ENCODE measurements around the gene HDAC4. TPM values are rescaled to one million over a fixed set of nuclear protein-coding genes. Genes with fewer than 3 reads are reported as not detected.

The HDAC4 gene
- total and polyA plus RNA-seq, 2 experiments from 2014 or later, result 8.1 to 41.8 TPM

DNA sequence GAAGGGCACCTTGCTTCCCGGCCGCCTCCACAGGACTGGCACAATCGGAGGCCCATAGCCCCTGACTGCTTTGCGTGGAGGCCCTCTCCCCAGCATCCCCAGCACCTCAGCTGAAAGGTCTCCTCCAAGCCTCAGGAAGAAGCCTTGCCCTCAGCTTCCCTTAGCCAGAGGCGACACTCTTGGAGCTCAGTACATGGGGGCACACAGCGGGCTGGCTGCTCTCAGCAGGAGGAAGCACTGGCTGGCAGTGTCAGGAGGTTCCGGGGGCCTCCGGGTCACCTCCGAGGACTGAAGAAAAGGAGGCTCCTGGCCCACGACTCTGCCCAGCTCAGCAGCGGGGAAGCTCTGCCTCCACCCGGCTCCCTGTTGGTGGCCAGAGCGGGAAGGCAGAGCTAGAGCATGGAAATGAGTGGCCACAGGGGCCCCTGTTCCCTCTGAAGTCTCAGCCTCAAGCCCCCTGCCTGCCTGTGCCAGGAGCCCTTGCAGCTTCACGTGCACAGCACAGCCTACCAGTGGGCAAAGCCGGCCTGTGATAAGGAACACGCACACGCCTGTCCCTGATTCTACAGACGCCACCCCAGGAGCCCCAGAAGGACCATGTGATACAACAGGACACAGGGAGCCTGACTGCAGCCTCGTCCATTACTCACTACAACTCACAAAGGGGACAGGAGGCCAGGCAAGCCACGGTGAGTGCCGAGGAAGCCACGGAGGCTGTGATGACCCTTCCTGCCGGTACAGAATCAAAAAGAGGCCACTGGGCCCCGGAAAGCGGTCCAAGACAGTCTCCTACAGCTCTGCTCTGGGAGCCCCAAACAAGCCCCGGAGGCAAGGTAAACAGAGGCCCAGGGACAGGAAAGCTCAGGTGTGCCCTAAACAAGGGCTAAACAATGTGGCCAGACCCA lies 15.5 kb downstream of the HDAC4 start:
- H3K27me3 Mint-ChIP-seq (ENCODE audit: insufficient read depth, low read depth, poor library complexity), result peaks cover 7% of the 10 kb centered on the region

More for the DNA sequence above, 15.5 kb downstream of the HDAC4 start:
- no peak overlapping the region for H2AFZ ChIP-seq
- H3K27ac ChIP-seq (ENCODE audit: low read depth), result no peak overlapping the region
- no peak overlapping the region for H3K4me3 Mint-ChIP-seq
- no peaks in the 10 kb centered on the region; the same call in 2 of the 3 replicates for H3K9me3 Mint-ChIP-seq
- H3K4me1 Mint-ChIP-seq, result peaks cover 44% of the 10 kb centered on the region
- DNase-seq (ENCODE audit: low spot score), result no peak
- TF ChIP-seq EZH2 (IDR thresholded peaks at IDR 0.05; ENCODE audit: low read depth, unreplicated experiment) (no peak), STAT1 (IDR thresholded peaks at IDR 0.05; ENCODE audit: unreplicated experiment) (no peak), POLR2AphosphoS5 (IDR thresholded peaks at IDR 0.05; ENCODE audit: low read depth) (no peak), NANOG (IDR thresholded peaks at IDR 0.05; ENCODE audit: borderline replicate concordance) (no peak), EZH2phosphoT487 (IDR thresholded peaks at IDR 0.05; ENCODE audit: unreplicated experiment) (no peak), REST (IDR thresholded peaks at IDR 0.05; ENCODE audit: unreplicated experiment) (no peak), ZNF114 (CRISPR knock-in tag; IDR thresholded peaks at IDR 0.05) (no peak), ETS1 (IDR thresholded peaks at IDR 0.05) (no peak), JUNB (IDR thresholded peaks at IDR 0.05; ENCODE audit: unreplicated experiment) (no peak), CREB1 (CRISPR knock-in tag; IDR thresholded peaks at IDR 0.05; ENCODE audit: low read depth) (no peak), ZNF331 (CRISPR knock-in tag; IDR thresholded peaks at IDR 0.05; ENCODE audit: low read depth) (no peak)
- TF ChIP-seq, protein P1, sequence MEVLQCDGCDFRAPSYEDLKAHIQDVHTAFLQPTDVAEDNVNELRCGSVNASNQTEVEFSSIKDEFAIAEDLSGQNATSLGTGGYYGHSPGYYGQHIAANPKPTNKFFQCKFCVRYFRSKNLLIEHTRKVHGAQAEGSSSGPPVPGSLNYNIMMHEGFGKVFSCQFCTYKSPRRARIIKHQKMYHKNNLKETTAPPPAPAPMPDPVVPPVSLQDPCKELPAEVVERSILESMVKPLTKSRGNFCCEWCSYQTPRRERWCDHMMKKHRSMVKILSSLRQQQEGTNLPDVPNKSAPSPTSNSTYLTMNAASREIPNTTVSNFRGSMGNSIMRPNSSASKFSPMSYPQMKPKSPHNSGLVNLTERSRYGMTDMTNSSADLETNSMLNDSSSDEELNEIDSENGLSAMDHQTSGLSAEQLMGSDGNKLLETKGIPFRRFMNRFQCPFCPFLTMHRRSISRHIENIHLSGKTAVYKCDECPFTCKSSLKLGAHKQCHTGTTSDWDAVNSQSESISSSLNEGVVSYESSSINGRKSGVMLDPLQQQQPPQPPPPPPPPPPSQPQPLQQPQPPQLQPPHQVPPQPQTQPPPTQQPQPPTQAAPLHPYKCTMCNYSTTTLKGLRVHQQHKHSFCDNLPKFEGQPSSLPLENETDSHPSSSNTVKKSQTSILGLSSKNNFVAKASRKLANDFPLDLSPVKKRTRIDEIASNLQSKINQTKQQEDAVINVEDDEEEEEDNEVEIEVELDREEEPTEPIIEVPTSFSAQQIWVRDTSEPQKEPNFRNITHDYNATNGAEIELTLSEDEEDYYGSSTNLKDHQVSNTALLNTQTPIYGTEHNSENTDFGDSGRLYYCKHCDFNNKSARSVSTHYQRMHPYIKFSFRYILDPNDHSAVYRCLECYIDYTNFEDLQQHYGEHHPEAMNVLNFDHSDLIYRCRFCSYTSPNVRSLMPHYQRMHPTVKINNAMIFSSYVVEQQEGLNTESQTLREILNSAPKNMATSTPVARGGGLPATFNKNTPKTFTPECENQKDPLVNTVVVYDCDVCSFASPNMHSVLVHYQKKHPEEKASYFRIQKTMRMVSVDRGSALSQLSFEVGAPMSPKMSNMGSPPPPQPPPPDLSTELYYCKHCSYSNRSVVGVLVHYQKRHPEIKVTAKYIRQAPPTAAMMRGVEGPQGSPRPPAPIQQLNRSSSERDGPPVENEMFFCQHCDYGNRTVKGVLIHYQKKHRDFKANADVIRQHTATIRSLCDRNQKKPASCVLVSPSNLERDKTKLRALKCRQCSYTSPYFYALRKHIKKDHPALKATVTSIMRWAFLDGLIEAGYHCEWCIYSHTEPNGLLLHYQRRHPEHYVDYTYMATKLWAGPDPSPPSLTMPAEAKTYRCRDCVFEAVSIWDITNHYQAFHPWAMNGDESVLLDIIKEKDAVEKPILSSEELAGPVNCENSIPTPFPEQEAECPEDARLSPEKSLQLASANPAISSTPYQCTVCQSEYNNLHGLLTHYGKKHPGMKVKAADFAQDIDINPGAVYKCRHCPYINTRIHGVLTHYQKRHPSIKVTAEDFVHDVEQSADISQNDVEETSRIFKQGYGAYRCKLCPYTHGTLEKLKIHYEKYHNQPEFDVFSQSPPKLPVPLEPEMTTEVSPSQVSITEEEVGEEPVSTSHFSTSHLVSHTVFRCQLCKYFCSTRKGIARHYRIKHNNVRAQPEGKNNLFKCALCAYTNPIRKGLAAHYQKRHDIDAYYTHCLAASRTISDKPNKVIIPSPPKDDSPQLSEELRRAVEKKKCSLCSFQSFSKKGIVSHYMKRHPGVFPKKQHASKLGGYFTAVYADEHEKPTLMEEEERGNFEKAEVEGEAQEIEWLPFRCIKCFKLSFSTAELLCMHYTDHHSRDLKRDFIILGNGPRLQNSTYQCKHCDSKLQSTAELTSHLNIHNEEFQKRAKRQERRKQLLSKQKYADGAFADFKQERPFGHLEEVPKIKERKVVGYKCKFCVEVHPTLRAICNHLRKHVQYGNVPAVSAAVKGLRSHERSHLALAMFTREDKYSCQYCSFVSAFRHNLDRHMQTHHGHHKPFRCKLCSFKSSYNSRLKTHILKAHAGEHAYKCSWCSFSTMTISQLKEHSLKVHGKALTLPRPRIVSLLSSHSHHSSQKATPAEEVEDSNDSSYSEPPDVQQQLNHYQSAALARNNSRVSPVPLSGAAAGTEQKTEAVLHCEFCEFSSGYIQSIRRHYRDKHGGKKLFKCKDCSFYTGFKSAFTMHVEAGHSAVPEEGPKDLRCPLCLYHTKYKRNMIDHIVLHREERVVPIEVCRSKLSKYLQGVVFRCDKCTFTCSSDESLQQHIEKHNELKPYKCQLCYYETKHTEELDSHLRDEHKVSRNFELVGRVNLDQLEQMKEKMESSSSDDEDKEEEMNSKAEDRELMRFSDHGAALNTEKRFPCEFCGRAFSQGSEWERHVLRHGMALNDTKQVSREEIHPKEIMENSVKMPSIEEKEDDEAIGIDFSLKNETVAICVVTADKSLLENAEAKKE (CRISPR knock-in tag; IDR thresholded peaks at IDR 0.05), result no peak
- TF ChIP-seq, protein P2, sequence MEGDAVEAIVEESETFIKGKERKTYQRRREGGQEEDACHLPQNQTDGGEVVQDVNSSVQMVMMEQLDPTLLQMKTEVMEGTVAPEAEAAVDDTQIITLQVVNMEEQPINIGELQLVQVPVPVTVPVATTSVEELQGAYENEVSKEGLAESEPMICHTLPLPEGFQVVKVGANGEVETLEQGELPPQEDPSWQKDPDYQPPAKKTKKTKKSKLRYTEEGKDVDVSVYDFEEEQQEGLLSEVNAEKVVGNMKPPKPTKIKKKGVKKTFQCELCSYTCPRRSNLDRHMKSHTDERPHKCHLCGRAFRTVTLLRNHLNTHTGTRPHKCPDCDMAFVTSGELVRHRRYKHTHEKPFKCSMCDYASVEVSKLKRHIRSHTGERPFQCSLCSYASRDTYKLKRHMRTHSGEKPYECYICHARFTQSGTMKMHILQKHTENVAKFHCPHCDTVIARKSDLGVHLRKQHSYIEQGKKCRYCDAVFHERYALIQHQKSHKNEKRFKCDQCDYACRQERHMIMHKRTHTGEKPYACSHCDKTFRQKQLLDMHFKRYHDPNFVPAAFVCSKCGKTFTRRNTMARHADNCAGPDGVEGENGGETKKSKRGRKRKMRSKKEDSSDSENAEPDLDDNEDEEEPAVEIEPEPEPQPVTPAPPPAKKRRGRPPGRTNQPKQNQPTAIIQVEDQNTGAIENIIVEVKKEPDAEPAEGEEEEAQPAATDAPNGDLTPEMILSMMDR (conservative IDR thresholded peaks at IDR 0.05; ENCODE audit: low read depth in 2 of 2), result no peak
- H3K4me2 ChIP-seq, result no peak overlapping the region
- H3K27ac Mint-ChIP-seq, result peak overlapping the region; percentile 86
- peaks cover 92% of the 10 kb centered on the region for H3K79me2 ChIP-seq (replicated peaks; ENCODE audit: insufficient read depth)
- no peaks in the 10 kb centered on the region; the same call in 1 of the 2 replicates for H4K20me1 ChIP-seq (replicated peaks; ENCODE audit: insufficient read depth)
- H3K36me3 ChIP-seq (ENCODE audit: insufficient read depth), result no peaks in the 10 kb centered on the region
- no peaks in the 10 kb centered on the region for H3K9me2 ChIP-seq (ENCODE audit: insufficient read depth)
- peak; percentile 8; the same call in 1 of the 3 replicates for ATAC-seq
- H3K36me3 Mint-ChIP-seq (ENCODE audit: low read depth), result peaks cover 23% of the 10 kb centered on the region
- 0 out of 2 replicates have a peak, but pooled peaks cover 4% of the 10 kb centered on the region for H3F3A ChIP-seq (replicated peaks; ENCODE audit: low read depth)
- peaks cover 30% of the 10 kb centered on the region for H3K4me1 ChIP-seq (ENCODE audit: insufficient read depth)
- H3K4me3 ChIP-seq, result no peak overlapping the region
- H3K27me3 ChIP-seq (ENCODE audit: insufficient read depth), result no peaks in the 10 kb centered on the region

Measured in GM23338 (cell line).